Measurements from ENCODE around the gene MPV17.
"Not testable (repeated sequence)": the region's sequence is repeated elsewhere in the genome, so short reads cannot be mapped to it uniquely, and the experiment has no call there.

Gene MPV17

GRCh38 chr2:27272537-27273522 is 50.1 kb downstream of the MPV17 start:
- H2AK5ac ChIP-seq (ENCODE audit: low read depth, low read length); H3K36me3 ChIP-seq (replicated peaks in 1 of 2; ENCODE audit: control insufficient read depth in 2 of 2, insufficient read depth in 2 of 2, low read length in 2 of 2); H3K9me3 ChIP-seq (replicated peaks in 1 of 2; ENCODE audit: control insufficient read depth in 2 of 2, insufficient read depth in 1 of 2, low read depth in 1 of 2, low read length in 2 of 2); H2BK120ac ChIP-seq (ENCODE audit: low read depth, low read length); H3K4me1 ChIP-seq (ENCODE audit: control insufficient read depth in 2 of 2, insufficient read depth in 1 of 2, low read depth in 1 of 2, low read length in 2 of 2); H2BK12ac ChIP-seq (ENCODE audit: low read length); H3K4me2 ChIP-seq (ENCODE audit: insufficient read depth, low read length, poor library complexity, severe bottlenecking); H4K91ac ChIP-seq (ENCODE audit: low read depth, low read length, poor library complexity); H3K18ac ChIP-seq (ENCODE audit: low read length); H3K14ac ChIP-seq (ENCODE audit: low read length); H3K9ac ChIP-seq (ENCODE audit: low read depth, low read length, poor library complexity); H4K8ac ChIP-seq (ENCODE audit: low read depth, low read length); H3K23ac ChIP-seq (ENCODE audit: low read depth, low read length, poor library complexity); H2AFZ ChIP-seq (ENCODE audit: low read length); H3K79me1 ChIP-seq (ENCODE audit: low read depth, low read length); H3K4ac ChIP-seq (ENCODE audit: low read length); H3K27ac ChIP-seq (replicated peaks; ENCODE audit: low read length); DNase-seq (ENCODE audit: low spot score); H2BK15ac ChIP-seq (ENCODE audit: low read length); H3K4me3 ChIP-seq (ENCODE audit: low read length in 2 of 2); H2BK5ac ChIP-seq (ENCODE audit: low read length): not testable (repeated sequence)
- peaks cover 0 to 77% (median 0%) of the 10 kb centered on the region in 3 experiments for H3K27me3 ChIP-seq (ENCODE audit: control insufficient read depth in 3 of 3, insufficient read depth in 3 of 3, low read depth in 1 of 3, low read length in 3 of 3)
- no CpG with 5 or more reads among the region's 15 CpGs for WGBS, 2 donors (ENCODE audit: extremely low coverage in 2 of 2, insufficient read length in 2 of 2, insufficient replicate concordance in 1 of 2)

DNA sequence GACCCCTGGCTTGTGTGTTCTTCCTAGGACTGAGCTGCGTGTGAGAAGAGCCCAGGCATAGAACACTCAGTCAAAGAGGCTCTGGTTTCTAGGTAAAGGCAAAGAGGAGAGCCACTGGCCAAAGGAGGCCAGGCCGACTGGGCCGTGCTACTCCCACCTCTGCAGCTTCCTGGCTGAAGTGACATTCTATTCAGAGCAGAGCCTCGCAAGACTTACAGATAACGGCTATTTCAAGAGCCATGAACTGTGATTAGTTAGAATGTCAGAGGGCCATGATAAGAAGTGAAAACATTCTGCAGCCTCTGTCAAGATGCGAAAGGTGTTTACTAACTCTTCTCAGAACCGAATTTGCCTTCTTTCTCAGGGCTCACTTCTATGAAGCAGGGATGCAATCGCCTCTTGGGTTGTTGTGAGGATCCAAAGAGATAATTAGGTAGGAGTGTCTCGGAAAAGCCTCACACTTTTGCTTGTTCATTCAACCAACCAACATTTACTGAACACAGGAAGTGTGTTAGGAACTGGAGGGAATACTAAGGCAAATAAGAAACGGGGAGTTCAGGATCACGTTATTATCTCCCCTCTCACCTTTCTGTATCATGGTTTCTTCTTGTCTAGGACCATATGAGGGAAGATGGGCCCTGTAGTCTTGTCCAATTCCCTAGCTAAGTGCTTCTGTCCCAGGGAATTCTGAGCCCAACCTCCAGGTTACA is 51.1 kb downstream of the MPV17 start:
- no peak overlapping the region for H3K4me3 ChIP-seq (ENCODE audit: low read length in 2 of 2)
- no peak overlapping the region for H3K14ac ChIP-seq (ENCODE audit: low read length)
- peaks cover 0 to 81% (median 0%) of the 10 kb centered on the region in 3 experiments for H3K27me3 ChIP-seq (ENCODE audit: control insufficient read depth in 3 of 3, insufficient read depth in 3 of 3, low read depth in 1 of 3, low read length in 3 of 3)
- no CpG with 5 or more reads among the region's 11 CpGs for WGBS, 2 donors (ENCODE audit: extremely low coverage in 2 of 2, insufficient read length in 2 of 2, insufficient replicate concordance in 1 of 2)
- H3K4me1 ChIP-seq (ENCODE audit: control insufficient read depth in 2 of 2, insufficient read depth in 1 of 2, low read depth in 1 of 2, low read length in 2 of 2) = no peaks in the 10 kb centered on the region
- no peak overlapping the region for H3K4ac ChIP-seq (ENCODE audit: low read length)
- H3K9ac ChIP-seq (ENCODE audit: low read depth, low read length, poor library complexity) = no peak overlapping the region
- no peaks in the 10 kb centered on the region for H3K9me3 ChIP-seq (replicated peaks in 1 of 2; ENCODE audit: control insufficient read depth in 2 of 2, insufficient read depth in 1 of 2, low read depth in 1 of 2, low read length in 2 of 2)
- no peak overlapping the region for H3K18ac ChIP-seq (ENCODE audit: low read length)
- no peak overlapping the region for H2BK5ac ChIP-seq (ENCODE audit: low read length)
- no peaks in the 10 kb centered on the region for H3K36me3 ChIP-seq (replicated peaks in 1 of 2; ENCODE audit: control insufficient read depth in 2 of 2, insufficient read depth in 2 of 2, low read length in 2 of 2)
- no peak overlapping the region for H2AFZ ChIP-seq (ENCODE audit: low read length)
- H3K4me2 ChIP-seq (ENCODE audit: insufficient read depth, low read length, poor library complexity, severe bottlenecking) = no peak overlapping the region
- no peak overlapping the region for H4K8ac ChIP-seq (ENCODE audit: low read depth, low read length)
- H2BK12ac ChIP-seq (ENCODE audit: low read length) = no peak overlapping the region
- DNase-seq (ENCODE audit: low spot score) = no peak
- H4K91ac ChIP-seq (ENCODE audit: low read depth, low read length, poor library complexity) = no peak overlapping the region
- no peak overlapping the region for H2AK5ac ChIP-seq (ENCODE audit: low read depth, low read length)
- H2BK120ac ChIP-seq (ENCODE audit: low read depth, low read length) = no peak overlapping the region
- no peak overlapping the region for H2BK15ac ChIP-seq (ENCODE audit: low read length)
- no peak overlapping the region for H3K27ac ChIP-seq (replicated peaks; ENCODE audit: low read length)
- H3K23ac ChIP-seq (ENCODE audit: low read depth, low read length, poor library complexity) = no peak overlapping the region
- no peaks in the 10 kb centered on the region for H3K79me1 ChIP-seq (ENCODE audit: low read depth, low read length)

- Histone ChIP-seq H2AFZ (ENCODE audit: low read length) (no peak overlapping the region), H4K91ac (ENCODE audit: low read depth, low read length, poor library complexity) (no peak overlapping the region), H3K9ac (ENCODE audit: low read depth, low read length, poor library complexity) (no peak overlapping the region), H2BK15ac (ENCODE audit: low read length) (no peak overlapping the region), H2BK12ac (ENCODE audit: low read length) (no peak overlapping the region), H2BK120ac (ENCODE audit: low read depth, low read length) (no peak overlapping the region), H3K18ac (ENCODE audit: low read length) (no peak overlapping the region), H3K14ac (ENCODE audit: low read length) (no peak overlapping the region), H4K8ac (ENCODE audit: low read depth, low read length) (no peak overlapping the region), H2AK5ac (ENCODE audit: low read depth, low read length) (no peak overlapping the region), H3K27ac (replicated peaks; ENCODE audit: low read length) (no peak overlapping the region), H3K4ac (ENCODE audit: low read length) (no peak overlapping the region), H3K4me2 (ENCODE audit: insufficient read depth, low read length, poor library complexity, severe bottlenecking) (no peak overlapping the region), H3K9me3 (replicated peaks in 1 of 2; ENCODE audit: control insufficient read depth in 2 of 2, insufficient read depth in 1 of 2, low read depth in 1 of 2, low read length in 2 of 2) (no peaks in the 10 kb centered on the region), H3K23ac (ENCODE audit: low read depth, low read length, poor library complexity) (no peak overlapping the region), H3K36me3 (replicated peaks in 1 of 2; ENCODE audit: control insufficient read depth in 2 of 2, insufficient read depth in 2 of 2, low read length in 2 of 2) (no peaks in the 10 kb centered on the region), H3K27me3 (ENCODE audit: control insufficient read depth in 3 of 3, insufficient read depth in 3 of 3, low read depth in 1 of 3, low read length in 3 of 3) (peaks cover under 1 to 82% (median 2%) of the 10 kb centered on the region in 3 experiments), H3K79me1 (ENCODE audit: low read depth, low read length) (no peaks in the 10 kb centered on the region), H3K4me3 (ENCODE audit: low read length in 2 of 2) (no peak overlapping the region), H2BK5ac (ENCODE audit: low read length) (no peak overlapping the region), H3K4me1 (ENCODE audit: control insufficient read depth in 2 of 2, insufficient read depth in 1 of 2, low read depth in 1 of 2, low read length in 2 of 2) (no peaks in the 10 kb centered on the region)
- WGBS, 2 donors (ENCODE audit: extremely low coverage in 2 of 2, insufficient read length in 2 of 2, insufficient replicate concordance in 1 of 2) = no CpG with 5 or more reads among the region's 2 CpGs
- no peak for DNase-seq (ENCODE audit: low spot score)
Measured at GRCh38 chr2:27270670-27271069, 52.2 kb downstream of the MPV17 start.

DNA sequence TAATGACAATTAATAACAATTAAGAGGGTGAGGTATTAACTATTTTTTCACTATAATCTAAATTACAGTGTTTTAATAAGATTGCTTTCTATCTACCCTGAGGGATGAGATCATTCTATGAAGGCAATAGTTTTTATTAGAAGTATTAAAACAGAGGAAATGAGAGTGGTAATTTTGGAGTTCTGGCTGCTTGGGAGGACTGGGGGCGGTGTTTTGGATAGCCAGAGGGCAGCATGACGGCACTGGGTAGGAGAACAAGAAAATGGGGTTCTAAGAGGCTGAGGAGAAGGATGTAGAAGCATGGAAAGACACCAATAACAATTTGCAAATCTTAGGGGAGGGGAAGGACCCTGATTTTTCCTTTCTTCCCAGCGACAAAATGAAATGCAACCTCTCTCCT is 52.8 kb downstream of the MPV17 start:
- no peak overlapping the region for H3K27ac ChIP-seq (replicated peaks; ENCODE audit: low read length)
- H2AFZ ChIP-seq (ENCODE audit: low read length) = no peak overlapping the region
- no peaks in the 10 kb centered on the region for H3K9me3 ChIP-seq (replicated peaks in 1 of 2; ENCODE audit: control insufficient read depth in 2 of 2, insufficient read depth in 1 of 2, low read depth in 1 of 2, low read length in 2 of 2)
- H4K8ac ChIP-seq (ENCODE audit: low read depth, low read length) = no peak overlapping the region
- no peak overlapping the region for H4K91ac ChIP-seq (ENCODE audit: low read depth, low read length, poor library complexity)
- H3K23ac ChIP-seq (ENCODE audit: low read depth, low read length, poor library complexity) = no peak overlapping the region
- H3K79me1 ChIP-seq (ENCODE audit: low read depth, low read length) = no peaks in the 10 kb centered on the region
- WGBS, 2 donors (ENCODE audit: extremely low coverage in 2 of 2, insufficient read length in 2 of 2, insufficient replicate concordance in 1 of 2) = no CpG with 5 or more reads among the region's 3 CpGs
- H3K27me3 ChIP-seq (ENCODE audit: control insufficient read depth in 3 of 3, insufficient read depth in 3 of 3, low read depth in 1 of 3, low read length in 3 of 3) = peaks cover 5 to 83% (median 7%) of the 10 kb centered on the region in 3 experiments
- H2BK15ac ChIP-seq (ENCODE audit: low read length) = no peak overlapping the region
- no peaks in the 10 kb centered on the region for H3K4me1 ChIP-seq (ENCODE audit: control insufficient read depth in 2 of 2, insufficient read depth in 1 of 2, low read depth in 1 of 2, low read length in 2 of 2)
- H3K4me3 ChIP-seq (ENCODE audit: low read length in 2 of 2) = no peak overlapping the region
- H2BK5ac ChIP-seq (ENCODE audit: low read length) = no peak overlapping the region
- H3K18ac ChIP-seq (ENCODE audit: low read length) = no peak overlapping the region
- H3K4ac ChIP-seq (ENCODE audit: low read length) = no peak overlapping the region
- no peak for DNase-seq (ENCODE audit: low spot score)
- H2AK5ac ChIP-seq (ENCODE audit: low read depth, low read length) = no peak overlapping the region
- H3K36me3 ChIP-seq (replicated peaks in 1 of 2; ENCODE audit: control insufficient read depth in 2 of 2, insufficient read depth in 2 of 2, low read length in 2 of 2) = no peaks in the 10 kb centered on the region
- H2BK120ac ChIP-seq (ENCODE audit: low read depth, low read length) = no peak overlapping the region
- no peak overlapping the region for H3K4me2 ChIP-seq (ENCODE audit: insufficient read depth, low read length, poor library complexity, severe bottlenecking)
- no peak overlapping the region for H2BK12ac ChIP-seq (ENCODE audit: low read length)
- no peak overlapping the region for H3K14ac ChIP-seq (ENCODE audit: low read length)
- H3K9ac ChIP-seq (ENCODE audit: low read depth, low read length, poor library complexity) = no peak overlapping the region

Data from neuronal stem cell (in vitro differentiated cells).